Astrocyte (in vitro differentiated cells and primary cell): ENCODE results near the gene KLHL11. TPM values are rescaled to one million over a fixed set of nuclear protein-coding genes. Genes with fewer than 3 reads are reported as not detected.
A peak's percentile ranks its signal among the peaks of the same experiment; 100 is the strongest.

ENCODE experiments used
- DNase-seq: peaks from one replicate; pipeline ENCODE4 v3.0.0-alpha.2; 2010; ENCODE audit warnings: low read depth
- FAIRE-seq: peaks from 2 replicates; lab custom pipeline; 2011; peaks lifted over from hg19 to GRCh38; lab: Jason Lieb, UNC
- H2AFZ ChIP-seq: 2 replicates; pipeline ENCODE4 v1.6.0; 2012; ENCODE audit warnings: low read depth, low read length, inconsistent platforms
- H3K27ac ChIP-seq: 2 replicates; pipeline ENCODE4 v1.5.1; 2011; ENCODE audit warnings: low read depth, low read length, inconsistent platforms
- H3K27me3 ChIP-seq: 2 replicates; pipeline ENCODE4 v1.6.0; 2011; ENCODE audit warnings: low read length, inconsistent platforms; ENCODE audit not compliant: insufficient read depth
- H3K36me3 ChIP-seq: 2 replicates; pipeline ENCODE4 v1.5.1; 2011; ENCODE audit warnings: low read length, inconsistent platforms; ENCODE audit not compliant: insufficient read depth
- H3K4me1 ChIP-seq: 2 replicates; pipeline ENCODE4 v1.5.1; 2011; ENCODE audit warnings: low read length, inconsistent platforms; ENCODE audit not compliant: insufficient read depth
- H3K4me2 ChIP-seq: 2 replicates; pipeline ENCODE4 v1.6.0; 2012; ENCODE audit warnings: low read length, inconsistent platforms
- H3K4me3 ChIP-seq: 2 replicates; pipeline ENCODE4 v1.5.1; 2011; ENCODE audit warnings: low read depth, mild to moderate bottlenecking, low read length, inconsistent platforms; ENCODE audit not compliant: insufficient read depth
- H3K79me2 ChIP-seq: 2 replicates; pipeline ENCODE4 v1.6.0; 2012; ENCODE audit warnings: mild to moderate bottlenecking, low read length, inconsistent platforms; ENCODE audit not compliant: insufficient read depth
- H3K9ac ChIP-seq: 2 replicates; pipeline ENCODE4 v1.6.0; 2012; ENCODE audit warnings: mild to moderate bottlenecking, low read length, inconsistent platforms
- H3K9me3 ChIP-seq: 2 replicates; pipeline ENCODE4 v1.5.1; 2012; ENCODE audit warnings: low read depth, mild to moderate bottlenecking, low read length, inconsistent platforms; ENCODE audit not compliant: insufficient read depth
- H4K20me1 ChIP-seq: 2 replicates; pipeline ENCODE4 v1.6.0; 2012; ENCODE audit warnings: low read length, inconsistent platforms; ENCODE audit not compliant: insufficient read depth
- H3K27ac Mint-ChIP-seq: one replicate; pipeline ENCODE4 v1.8.0; 2021; ENCODE audit warnings: mild to moderate bottlenecking, mixed read lengths; ENCODE audit not compliant: unreplicated experiment
- H3K27me3 Mint-ChIP-seq: one replicate; pipeline ENCODE4 v1.8.0; 2021; ENCODE audit warnings: low read depth, mixed read lengths; ENCODE audit not compliant: unreplicated experiment
- H3K36me3 Mint-ChIP-seq: one replicate; pipeline ENCODE4 v1.8.0; 2021; ENCODE audit warnings: low read depth, mixed read lengths; ENCODE audit not compliant: unreplicated experiment
- H3K4me1 Mint-ChIP-seq: one replicate; pipeline ENCODE4 v1.8.0; 2021; ENCODE audit warnings: low read depth, mixed read lengths; ENCODE audit not compliant: unreplicated experiment
- H3K4me3 Mint-ChIP-seq: one replicate; pipeline ENCODE4 v1.8.0; 2021; ENCODE audit warnings: mild to moderate bottlenecking, moderate library complexity, mixed read lengths; ENCODE audit not compliant: unreplicated experiment
- H3K9me3 Mint-ChIP-seq: one replicate; pipeline ENCODE4 v1.8.0; 2021; ENCODE audit warnings: mild to moderate bottlenecking, mixed read lengths; ENCODE audit not compliant: unreplicated experiment
- CTCF ChIP-seq: IDR thresholded peaks from 2 replicates; pipeline ENCODE4 v1.5.1; 2011; ENCODE audit warnings: low read depth, mild to moderate bottlenecking, inconsistent platforms, low read length, moderate library complexity; ENCODE audit not compliant: insufficient read depth
- EZH2 ChIP-seq: IDR thresholded peaks from 2 replicates; pipeline ENCODE4 v1.6.1; 2012; ENCODE audit warnings: mild to moderate bottlenecking, low read length, inconsistent platforms; ENCODE audit not compliant: insufficient read depth
- total RNA-seq: library from RNA; stranded (reverse); gene quantifications from 2 replicates; pipeline ENCODE4 v1.2.1, GENCODE V29; 2021

The KLHL11 gene
- total RNA-seq, 1 donor from 2014 or later, result 12.8 TPM

DNA sequence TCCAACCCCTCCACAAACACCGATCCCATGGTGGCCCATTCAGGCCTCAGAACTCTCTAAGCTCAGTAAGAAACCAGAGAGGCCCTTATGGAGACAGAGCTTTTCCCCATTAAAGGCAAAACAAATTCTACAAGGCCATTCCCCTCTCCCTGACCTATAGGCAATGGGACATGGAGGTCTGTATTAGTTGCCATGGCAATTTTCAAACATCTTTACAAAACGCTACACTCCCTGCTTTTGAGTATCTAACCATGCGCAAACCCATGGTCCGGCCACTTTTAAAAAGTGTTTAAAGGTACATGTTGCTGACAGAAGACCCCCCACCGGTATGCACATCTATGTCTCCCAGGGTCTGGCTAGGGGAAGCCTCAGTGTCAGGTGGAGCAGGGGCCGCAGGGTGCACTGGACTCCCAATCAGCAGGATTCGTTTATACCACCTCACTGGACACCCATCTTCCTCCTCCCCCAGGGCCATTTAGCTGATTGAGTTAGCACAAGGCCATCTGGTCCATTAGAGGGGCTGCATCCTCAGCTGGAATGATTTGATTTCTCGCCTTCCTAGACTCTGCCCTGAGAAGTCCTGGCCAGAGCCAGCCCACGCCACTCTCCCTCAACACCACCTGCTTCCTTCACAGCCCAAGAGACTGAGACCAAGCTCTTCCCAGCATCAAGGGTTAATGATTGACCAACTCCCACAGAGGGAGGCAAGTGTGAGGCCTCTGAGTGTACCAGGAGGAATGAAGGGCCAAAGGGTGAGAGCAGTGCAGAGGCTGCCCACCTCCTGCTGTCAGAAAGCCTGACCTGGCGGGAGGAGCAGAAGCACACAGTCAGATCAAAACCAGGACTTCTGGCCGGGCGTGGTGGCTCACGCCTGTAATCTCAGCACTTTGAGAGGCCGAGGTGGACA lies 42.7 kb upstream of the KLHL11 start:
- Histone ChIP-seq H3K9ac (no peak overlapping the region), H4K20me1 (peaks cover 73% of the 10 kb centered on the region), H3K9me3 (no peaks in the 10 kb centered on the region), H3K4me3 (no peak overlapping the region), H3K36me3 (peaks cover 70% of the 10 kb centered on the region), H3K4me1 (peaks cover 43% of the 10 kb centered on the region), H3K27ac (peak overlapping the region; percentile 79), H3K27me3 (no peaks in the 10 kb centered on the region), H3K79me2 (peaks cover 65% of the 10 kb centered on the region), H3K4me2 (peak overlapping the region; percentile 77), H2AFZ (no peak overlapping the region)
- Mint-ChIP-seq H3K4me3 (peak overlapping the region; percentile 27), H3K27ac (peak overlapping the region; percentile 66), H3K27me3 (no peaks in the 10 kb centered on the region), H3K4me1 (peaks cover 37% of the 10 kb centered on the region), H3K9me3 (no peaks in the 10 kb centered on the region), H3K36me3 (peaks cover 47% of the 10 kb centered on the region)
- FAIRE-seq (no peak), DNase-seq (no peak)
- TF ChIP-seq EZH2, result no peak
- no peak for TF ChIP-seq CTCF

DNA sequence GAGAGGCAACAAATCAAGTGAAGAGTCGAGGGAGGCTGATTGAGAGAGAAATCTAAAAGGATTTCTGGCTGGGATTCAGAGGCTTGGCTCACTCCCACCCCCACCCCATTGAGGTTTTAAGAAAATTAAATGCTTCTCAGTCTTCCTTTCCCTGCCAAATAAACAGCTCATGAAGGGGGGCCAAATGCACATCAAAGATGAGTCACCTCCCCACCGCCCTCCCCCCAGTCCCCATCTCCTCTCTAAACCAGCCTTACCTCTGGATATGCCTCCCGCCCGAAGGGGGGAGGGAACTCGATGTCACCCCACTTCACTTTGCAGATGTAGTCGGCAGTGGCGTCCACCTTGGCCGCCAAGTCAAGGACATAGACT lies 41.9 kb upstream of the KLHL11 start:
- Histone ChIP-seq H3K27me3 (no peaks in the 10 kb centered on the region), H2AFZ (no peak overlapping the region), H3K9ac (peak overlapping the region; percentile 73), H4K20me1 (peaks cover 66% of the 10 kb centered on the region), H3K9me3 (no peaks in the 10 kb centered on the region), H3K79me2 (peaks cover 63% of the 10 kb centered on the region), H3K4me2 (peak overlapping the region; percentile 77), H3K4me3 (no peak overlapping the region), H3K36me3 (peaks cover 70% of the 10 kb centered on the region), H3K27ac (peak overlapping the region; percentile 79), H3K4me1 (peaks cover 43% of the 10 kb centered on the region)
- H3K9me3 Mint-ChIP-seq, result no peaks in the 10 kb centered on the region
- H3K27ac Mint-ChIP-seq, result peak overlapping the region; percentile 67
- TF ChIP-seq CTCF (no peak), EZH2 (no peak)
- H3K4me1 Mint-ChIP-seq, result peaks cover 31% of the 10 kb centered on the region
- DNase-seq, result peak; percentile 88
- peaks cover 41% of the 10 kb centered on the region for H3K36me3 Mint-ChIP-seq
- H3K4me3 Mint-ChIP-seq, result peak overlapping the region; percentile 23
- FAIRE-seq, result no peak
- no peaks in the 10 kb centered on the region for H3K27me3 Mint-ChIP-seq
